ENCODE results near the gene ASB2.

ASB2 gene

GRCh38 chr14:93978735-93979134 lies 2.4 kb upstream of the ASB2 start:
- DNase-seq: no peak

- DNase-seq: no peak
Observed at GRCh38 chr14:93977790-93978581, 1.6 kb upstream of the ASB2 start.

GRCh38 chr14:93977171-93977570 lies 801 bp upstream of the ASB2 start:
- DNase-seq: no peak

- peak in 1 of 2 donors; percentile 28 for DNase-seq
Observed at GRCh38 chr14:93975791-93976476, 436 bp downstream of the ASB2 start.

GRCh38 chr14:93974833-93975232 lies 1.5 kb downstream of the ASB2 start:
- no peak for DNase-seq

GRCh38 chr14:93974299-93974698 lies 2.1 kb downstream of the ASB2 start:
- DNase-seq: no peak

- no peak for DNase-seq
Observed at GRCh38 chr14:93973607-93974006, 2.8 kb downstream of the ASB2 start.

- no peak for DNase-seq
Observed at GRCh38 chr14:93972618-93973205, 3.7 kb downstream of the ASB2 start.

- no peak for DNase-seq
Observed at GRCh38 chr14:93971635-93972027, 4.7 kb downstream of the ASB2 start.

GRCh38 chr14:93970965-93971634 lies 5.3 kb downstream of the ASB2 start:
- no peak for DNase-seq

GRCh38 chr14:93970585-93970964 lies 5.8 kb downstream of the ASB2 start:
- no peak for DNase-seq

GRCh38 chr14:93969082-93969828 lies 7.1 kb downstream of the ASB2 start:
- DNase-seq: no peak

- no peak for DNase-seq
Observed at GRCh38 chr14:93967637-93968250, 8.6 kb downstream of the ASB2 start.

- DNase-seq: no peak
Observed at GRCh38 chr14:93965946-93966474, 10.4 kb downstream of the ASB2 start.

GRCh38 chr14:93965287-93965821 lies 11.0 kb downstream of the ASB2 start:
- DNase-seq: no peak

GRCh38 chr14:93964820-93965286 lies 11.5 kb downstream of the ASB2 start:
- DNase-seq: no peak

- DNase-seq: no peak
Observed at GRCh38 chr14:93964281-93964680, 12.1 kb downstream of the ASB2 start.

- DNase-seq: no peak
Observed at GRCh38 chr14:93963692-93964091, 12.7 kb downstream of the ASB2 start.

GRCh38 chr14:93962701-93963601 lies 13.4 kb downstream of the ASB2 start:
- peak in 1 of 2 donors; percentile 15 for DNase-seq

- DNase-seq: no peak
Observed at GRCh38 chr14:93961620-93962019, 14.8 kb downstream of the ASB2 start.
